Panc1 (cell line): Measurements from ENCODE around the gene ABCA7. TPM values are rescaled to one million over a fixed set of nuclear protein-coding genes. Genes with fewer than 3 reads are reported as not detected.

Source experiments
- ATAC-seq: fragments of 200-7000 bp; cut with Tn5 transposase; 2 replicates; pipeline ENCODE4 v1.9.1; 2020; ENCODE audit warnings: mild to moderate bottlenecking, moderate library complexity
- BruUV-seq: library from RNA; stranded (reverse); fragments of 400-500 nt; replicated peaks from 2 replicates; lab custom pipeline; 2021; lab: Mats Ljungman, UMichigan
- CTCF ChIA-PET: fragments of 300-600 bp; sonication (Branson Sonifier 250); formaldehyde crosslinking; loops from one replicate; lab custom pipeline; 2022; ENCODE audit warnings: antibody characterized with exemption; lab: Charles Lee
- POLR2A ChIA-PET: fragments of 300-600 bp; sonication (Branson Sonifier 250); formaldehyde crosslinking; loops from one replicate; lab custom pipeline; 2022; ENCODE audit warnings: antibody characterized with exemption; lab: Charles Lee
- DNase-seq: peaks from one replicate; pipeline ENCODE4 v3.0.0-alpha.2; 2010; ENCODE audit warnings: low read depth, low spot score
- H3K27ac ChIP-seq: 2 replicates; pipeline ENCODE4 v1.5.1; 2011; ENCODE audit warnings: mild to moderate bottlenecking, low read length, inconsistent platforms
- H3K27me3 ChIP-seq: fragments of 200-500 bp; sonication (Bioruptor generic); 2 replicates; pipeline ENCODE4 v1.6.0; 2014; ENCODE audit warnings: low read length, inconsistent platforms; ENCODE audit not compliant: control insufficient read depth, insufficient read depth
- H3K36me3 ChIP-seq: fragments of 200-500 bp; sonication (Bioruptor generic); 2 replicates; pipeline ENCODE4 v1.5.1; 2014; ENCODE audit warnings: inconsistent platforms, mild to moderate bottlenecking, low read length, moderate library complexity; ENCODE audit not compliant: control insufficient read depth, insufficient read depth
- H3K4me1 ChIP-seq: 2 replicates; pipeline ENCODE4 v1.5.1; 2011; ENCODE audit warnings: inconsistent platforms, mild to moderate bottlenecking, low read length, moderate library complexity; ENCODE audit not compliant: control insufficient read depth, insufficient read depth
- H3K4me3 ChIP-seq, 2 experiments: 2 replicates each; pipeline ENCODE4 v1.5.1; 2011 to 2012; ENCODE audit warnings: low read depth in 2 of 2, low read length in 2 of 2, mild to moderate bottlenecking in 2 of 2, inconsistent platforms in 1 of 2, moderate library complexity in 1 of 2
- H3K9me3 ChIP-seq: fragments of 200-500 bp; sonication (Bioruptor generic); 2 replicates; pipeline ENCODE4 v1.5.1; 2014; ENCODE audit warnings: low read depth, mild to moderate bottlenecking, inconsistent platforms, low read length, moderate library complexity; ENCODE audit not compliant: control insufficient read depth, insufficient read depth
- CTCF ChIP-seq: fragments of 450-650 bp; IDR thresholded peaks from 2 replicates; pipeline ENCODE4 v1.5.1; 2017; ENCODE audit warnings: mild to moderate bottlenecking
- POLR2AphosphoS5 ChIP-seq: IDR thresholded peaks from 2 replicates; pipeline ENCODE4 v1.6.1; 2012; ENCODE audit warnings: mild to moderate bottlenecking, low read depth, low read length, moderate library complexity
- REST ChIP-seq, 2 experiments: IDR thresholded peaks; 2 replicates each; pipeline ENCODE4 v1.6.1; 2011 to 2012; ENCODE audit warnings: low read depth in 2 of 2, control low read depth in 1 of 2, low read length in 1 of 2, mild to moderate bottlenecking in 1 of 2, moderate library complexity in 1 of 2; ENCODE audit not compliant: insufficient read depth in 1 of 2
- SIN3A ChIP-seq: IDR thresholded peaks from 2 replicates; pipeline ENCODE4 v1.6.1; 2012; ENCODE audit warnings: low read depth, mild to moderate bottlenecking, low read length, moderate library complexity, borderline replicate concordance; ENCODE audit not compliant: insufficient read depth
- TCF7L2 ChIP-seq: IDR thresholded peaks from 2 replicates; pipeline ENCODE4 v1.6.1; 2011; ENCODE audit warnings: mild to moderate bottlenecking, low read depth, low read length, inconsistent platforms
- in situ Hi-C: cut with HindIII; loops from 2 replicates; pipeline ENCODE4 v1.10.0; 2016; ENCODE audit warnings: low sequenced_read_pairs, low pct_unique_long_range_greater_than_20kb
- intact Hi-C: fragments of 100-400 bp; cut with micrococcal nuclease; formaldehyde crosslinking; loops from one replicate; pipeline ENCODE4 v1.10.0; 2022; ENCODE audit not compliant: unreplicated experiment
- total RNA-seq: library from RNA; stranded (reverse); gene quantifications from one replicate; pipeline ENCODE4 v1.2.1, GENCODE V29; 2021; ENCODE audit not compliant: unreplicated experiment

The ABCA7 gene
- total RNA-seq, 1 experiment from 2014 or later, result 47.5 TPM

- ChIA-PET CTCF (no interaction called here), POLR2A (interaction anchor here (0.5 to 0.6 kb wide), 2 partner anchors 53 to 90 kb away, joined by 3 read pairs; no protein-coding TSS in a partner anchor)
- Histone ChIP-seq H3K36me3 (no peaks in the 10 kb centered on the region), H3K9me3 (no peaks in the 10 kb centered on the region), H3K4me3 (no peak overlapping the region), H3K27ac (no peak overlapping the region), H3K27me3 (no peaks in the 10 kb centered on the region), H3K4me1 (peaks cover 20% of the 10 kb centered on the region)
- ATAC-seq, result no peak
- DNase-seq, result no peak
- in situ Hi-C loops (no loop called here), intact Hi-C loops (no loop called here)
- no TSS peak for BruUV-seq
- TF ChIP-seq CTCF (no peak), TCF7L2 (no peak), POLR2AphosphoS5 (no peak), SIN3A (no peak), REST (IDR thresholded peaks at IDR 0.05; ENCODE audit: insufficient read depth in 1 of 2, low read depth in 2 of 2, low read length in 1 of 2) (no peak)
Observed at GRCh38 chr19:1015061-1015781, 24.7 kb upstream of the ABCA7 start.

- CTCF ChIA-PET, result interaction anchor here (0.6 kb wide), 1 partner anchor 167 kb away, joined by 13 read pairs; no protein-coding TSS in a partner anchor
- Histone ChIP-seq H3K27ac (peak overlapping the region; percentile 44; the same call in 1 of the 2 replicates), H3K4me3 (no peak overlapping the region)
Observed at GRCh38 chr19:1015782-1016646, 23.9 kb upstream of the ABCA7 start.

More at GRCh38 chr19:1015782-1016646, 23.9 kb upstream of the ABCA7 start:
- H3K9me3 ChIP-seq, result no peaks in the 10 kb centered on the region
- no peaks in the 10 kb centered on the region for H3K27me3 ChIP-seq
- ATAC-seq (no peak), DNase-seq (no peak)
- no peaks in the 10 kb centered on the region; the same call in 1 of the 2 replicates for H3K36me3 ChIP-seq
- POLR2A ChIA-PET, result interaction anchor here (0.5 to 0.8 kb wide), 2 partner anchors 10 to 89 kb away, joined by 3 to 4 read pairs; partner anchors contain the start of gene CNN2
- intact Hi-C loops (no loop called here), in situ Hi-C loops (no loop called here)
- TF ChIP-seq REST (IDR thresholded peaks at IDR 0.05; ENCODE audit: insufficient read depth in 1 of 2, low read depth in 2 of 2, low read length in 1 of 2) (no peak), POLR2AphosphoS5 (no peak), CTCF (no peak), SIN3A (no peak), TCF7L2 (no peak)
- peaks cover 20% of the 10 kb centered on the region for H3K4me1 ChIP-seq
- no TSS peak for BruUV-seq
